Activated CD4-positive, alpha-beta T cell treated with anti-CD3 and anti-CD28 coated beads, Interleukin-2, amount 10 ng/mL, durations not matched to agents 24 days and 14 days (primary cell): Measurements from ENCODE around the gene CYP11A1. TPM values are rescaled to one million over a fixed set of nuclear protein-coding genes. Genes with fewer than 3 reads are reported as not detected.

Experiments
- DNase-seq: peaks from one replicate; pipeline ENCODE4 v3.0.0; 2022
- H3K27ac Mint-ChIP-seq: one replicate; pipeline ENCODE4 v1.8.0; 2022; ENCODE audit warnings: mild to moderate bottlenecking, mixed read lengths
- H3K27me3 Mint-ChIP-seq: one replicate; pipeline ENCODE4 v1.8.0; 2022; ENCODE audit warnings: mixed read lengths
- H3K36me3 Mint-ChIP-seq: one replicate; pipeline ENCODE4 v1.8.0; 2022; ENCODE audit warnings: low read depth, mild to moderate bottlenecking, mixed read lengths
- H3K4me1 Mint-ChIP-seq: one replicate; pipeline ENCODE4 v1.8.0; 2021; ENCODE audit warnings: mixed read lengths
- H3K4me3 Mint-ChIP-seq: one replicate; pipeline ENCODE4 v1.8.0; 2022; ENCODE audit warnings: mild to moderate bottlenecking, moderate library complexity, mixed read lengths
- H3K9me3 Mint-ChIP-seq: one replicate; pipeline ENCODE4 v1.8.0; 2021; ENCODE audit warnings: mixed read lengths
- intact Hi-C: fragments of 100-400 bp; cut with micrococcal nuclease; formaldehyde crosslinking; loops from one replicate; pipeline ENCODE4 v1.15.1; 2023
- total RNA-seq: library from RNA; stranded (reverse); gene quantifications from 2 replicates; pipeline ENCODE4 v1.2.3, GENCODE V29; 2022

The CYP11A1 gene
- not detected in 2 replicates for total RNA-seq

DNA sequence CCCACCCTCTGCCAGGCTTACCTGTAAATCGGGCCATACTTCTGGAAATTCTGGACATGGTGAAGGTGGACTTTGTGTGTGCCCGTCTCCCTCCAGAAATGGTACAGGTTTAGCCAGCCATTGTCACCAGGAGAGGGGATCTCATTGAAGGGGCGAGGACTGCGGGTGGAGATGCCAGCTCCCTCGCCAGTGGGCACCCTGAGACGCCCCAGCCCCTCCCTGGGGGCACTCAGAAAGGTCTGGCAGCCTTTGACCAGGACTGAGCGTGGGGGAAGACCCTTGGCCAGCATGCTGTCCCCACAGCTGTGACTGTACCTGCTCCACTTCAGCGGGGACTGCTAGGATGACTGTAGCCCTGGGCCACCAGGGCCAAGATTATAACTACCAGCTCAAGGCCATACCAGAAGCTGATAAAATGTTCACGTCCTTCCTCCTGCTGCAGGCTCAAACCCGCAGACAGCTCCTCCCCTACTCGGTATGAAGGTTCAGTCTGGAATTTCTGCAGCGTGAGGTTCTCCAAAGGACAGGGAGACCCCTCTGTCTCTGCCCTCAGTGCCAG is at the start of gene CYP11A1:
TSS of gene CYP11A1 (minus strand) at position 351 of the 559 bp plus-strand sequence. CDS start at position 290, 61 bp downstream.
- H3K27me3 Mint-ChIP-seq = peaks cover 73% of the 10 kb centered on the region
- H3K36me3 Mint-ChIP-seq = no peaks in the 10 kb centered on the region
- no peaks in the 10 kb centered on the region for H3K9me3 Mint-ChIP-seq
- no peak for DNase-seq
- no peak within 1 kb of the TSS for H3K27ac Mint-ChIP-seq
- H3K4me1 Mint-ChIP-seq = peaks cover 3% of the 10 kb centered on the region
- intact Hi-C loops = no loop called here
- H3K4me3 Mint-ChIP-seq = peak within 1 kb of the TSS; percentile 34

DNA sequence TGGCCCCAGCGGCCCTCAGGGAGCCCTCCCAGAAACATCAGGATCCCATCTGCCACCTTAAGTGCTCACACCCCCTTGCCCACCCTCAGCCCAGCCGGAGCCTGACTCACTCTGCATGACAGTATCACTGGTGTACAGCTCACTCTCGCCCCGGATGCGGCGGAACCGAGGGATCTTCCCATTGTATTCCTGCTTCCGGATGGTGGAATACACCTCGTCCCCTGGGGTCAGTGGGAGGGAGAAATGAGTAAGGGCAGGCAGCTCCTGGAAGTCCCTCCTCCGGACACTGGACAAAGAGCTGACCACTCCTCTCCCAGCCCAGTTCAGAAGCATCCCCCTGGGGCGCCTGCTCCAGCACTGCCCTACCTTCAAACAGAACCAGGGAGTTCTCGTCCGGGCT is 49.8 kb upstream of the CYP11A1 start:
- no peak for DNase-seq
- Mint-ChIP-seq H3K27me3 (no peaks in the 10 kb centered on the region), H3K4me1 (peaks cover 36% of the 10 kb centered on the region), H3K9me3 (no peaks in the 10 kb centered on the region), H3K36me3 (peaks cover 60% of the 10 kb centered on the region), H3K27ac (no peak overlapping the region), H3K4me3 (no peak overlapping the region)
- intact Hi-C loops = no loop called here

DNA sequence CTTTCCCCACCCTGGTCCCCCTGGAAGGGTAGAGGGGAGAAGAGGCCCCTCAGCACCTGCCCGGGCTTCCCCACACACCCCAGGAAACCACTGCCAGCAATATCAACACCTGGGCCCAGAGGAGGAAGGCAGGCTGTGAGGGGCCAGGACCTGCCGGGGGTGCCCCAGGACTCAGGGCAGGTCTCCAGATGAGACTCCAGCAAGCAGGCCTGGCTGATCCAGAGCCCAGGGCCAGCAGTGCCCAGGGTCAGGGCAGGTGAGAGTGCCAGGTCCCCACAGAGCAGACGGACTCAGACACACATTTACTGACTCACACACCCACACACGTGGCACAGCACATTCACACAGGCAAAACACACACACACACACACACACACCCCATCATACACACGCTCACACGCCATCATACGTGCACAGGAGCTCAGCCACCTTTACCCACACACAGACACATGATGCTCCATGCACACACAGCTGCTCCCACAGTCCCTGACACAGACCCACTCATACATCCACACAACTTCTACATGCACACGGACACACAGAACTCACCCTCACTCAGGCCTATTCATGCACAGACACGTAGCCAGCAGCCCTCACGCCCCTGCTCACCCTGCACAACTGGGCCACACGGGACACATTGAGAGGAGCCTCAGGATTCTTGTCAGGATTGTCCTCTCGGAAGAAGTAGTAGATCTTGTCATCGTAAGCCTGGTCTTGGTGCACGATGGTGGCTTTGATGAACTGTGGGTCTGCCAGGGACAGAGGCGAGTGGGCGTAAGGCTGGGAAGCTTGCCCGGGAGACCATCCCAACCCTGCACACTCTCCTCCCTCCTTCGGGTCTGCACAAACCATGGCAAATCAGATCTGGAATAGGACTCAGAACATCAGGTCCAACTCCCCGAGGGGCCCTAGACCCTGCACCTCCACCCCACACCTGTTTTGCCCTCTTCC is 48.8 kb upstream of the CYP11A1 start:
- Mint-ChIP-seq H3K27me3 (no peaks in the 10 kb centered on the region), H3K27ac (peak overlapping the region; percentile 21), H3K36me3 (peaks cover 63% of the 10 kb centered on the region), H3K4me3 (peak overlapping the region; percentile 2), H3K4me1 (peaks cover 36% of the 10 kb centered on the region), H3K9me3 (no peaks in the 10 kb centered on the region)
- intact Hi-C loops = no loop called here
- no peak for DNase-seq

DNA sequence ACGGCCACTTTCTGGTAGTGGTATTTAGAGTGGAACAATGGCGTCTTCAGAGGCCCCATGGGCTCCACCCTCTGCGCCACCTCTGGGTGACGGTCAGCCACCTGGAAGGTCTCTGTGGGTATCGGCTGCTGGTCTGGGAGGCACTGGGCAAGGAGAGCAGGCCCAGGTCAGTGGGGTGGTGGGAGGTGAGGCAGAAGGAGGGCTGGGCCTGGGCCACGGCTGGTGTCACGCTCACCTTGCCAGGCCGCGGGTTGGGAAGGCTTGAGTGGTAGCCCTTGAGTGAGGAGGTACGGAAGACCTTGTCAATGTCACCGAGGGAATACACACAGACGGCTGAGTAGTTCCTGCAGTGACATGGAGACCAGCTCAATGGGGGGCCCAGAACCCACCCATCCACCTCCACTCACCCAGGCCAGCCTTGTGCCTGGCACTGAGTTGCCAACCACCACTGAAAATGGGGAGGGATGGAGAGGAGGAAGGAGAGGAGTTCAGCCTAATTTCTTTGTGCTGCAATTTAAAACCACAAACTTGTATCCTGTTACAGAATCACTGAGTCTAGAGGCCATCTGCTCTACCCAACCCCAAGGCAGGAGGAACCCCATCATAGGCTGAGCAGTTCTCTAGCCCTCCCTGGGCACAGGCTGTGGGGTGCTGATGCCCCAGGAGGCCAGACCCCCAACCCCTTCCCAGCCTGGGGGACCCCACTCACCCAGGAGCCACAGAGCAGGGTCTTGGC is 47.3 kb upstream of the CYP11A1 start:
- Mint-ChIP-seq H3K27ac (no peak overlapping the region), H3K9me3 (no peaks in the 10 kb centered on the region), H3K4me1 (peaks cover 25% of the 10 kb centered on the region), H3K36me3 (peaks cover 70% of the 10 kb centered on the region), H3K27me3 (no peaks in the 10 kb centered on the region), H3K4me3 (no peak overlapping the region)
- intact Hi-C loops = no loop called here
- DNase-seq = no peak

DNA sequence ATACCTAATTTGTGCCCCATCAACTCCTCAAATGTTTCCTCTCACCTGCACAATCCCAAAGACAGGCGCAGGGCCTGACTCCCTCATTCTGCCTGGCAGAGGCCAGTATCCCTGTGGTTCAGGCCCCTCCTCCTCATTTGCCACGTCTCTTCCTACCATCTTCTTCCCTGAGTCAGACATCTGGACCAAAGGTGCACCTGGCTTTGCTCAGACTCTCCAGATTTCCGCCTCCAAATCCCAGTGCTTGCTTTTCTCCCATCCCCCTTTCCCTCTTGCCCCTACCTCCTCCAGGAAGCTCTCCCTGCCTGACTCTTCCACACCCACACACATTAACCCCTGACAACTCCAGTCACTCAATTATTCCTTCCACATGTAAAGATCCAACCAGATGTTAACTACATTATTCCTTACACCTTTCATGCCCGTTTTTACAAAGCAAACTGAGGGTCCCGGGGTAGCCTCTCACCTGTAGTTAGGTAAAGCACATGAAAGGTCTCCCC is 46.7 kb upstream of the CYP11A1 start:
- intact Hi-C loops = no loop called here

DNA sequence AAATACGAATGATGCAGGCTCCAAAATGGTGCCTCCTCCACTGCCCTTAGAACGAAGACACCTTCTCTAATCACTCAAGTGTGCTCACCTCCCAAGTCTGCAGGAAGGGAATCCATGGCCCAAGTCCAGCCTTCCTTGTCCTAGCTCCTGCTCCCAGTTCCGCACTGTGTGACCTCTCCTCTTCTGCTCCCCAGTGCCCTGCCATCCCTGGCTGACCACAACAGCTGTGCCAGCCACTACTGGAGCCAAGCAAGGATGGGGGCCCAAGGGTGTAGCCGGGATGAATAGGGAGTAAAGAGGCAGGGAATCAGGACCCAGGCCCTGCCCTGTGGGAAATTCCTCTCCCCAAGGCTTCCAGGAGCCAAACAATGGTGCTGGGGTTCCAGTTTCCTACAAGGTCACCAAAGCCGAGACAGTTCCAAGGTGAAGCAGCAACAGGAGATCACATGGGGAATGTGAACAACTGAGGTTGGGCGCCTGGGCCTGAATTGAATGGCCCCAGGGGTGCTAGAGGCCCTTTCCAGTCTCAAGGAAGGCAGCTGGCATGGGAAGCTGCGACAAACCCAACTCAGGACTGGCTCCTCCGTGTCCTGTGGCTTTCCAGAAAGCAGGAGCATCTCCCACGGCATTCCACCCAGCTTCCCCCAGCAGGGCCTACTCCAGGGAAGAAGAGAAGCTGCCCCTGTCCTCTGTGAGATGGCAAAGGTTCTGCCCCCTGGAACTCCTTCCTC is 46.1 kb upstream of the CYP11A1 start:
- peaks cover 72% of the 10 kb centered on the region for H3K36me3 Mint-ChIP-seq
- DNase-seq = no peak
- peak overlapping the region; percentile 45 for H3K27ac Mint-ChIP-seq
- H3K27me3 Mint-ChIP-seq = no peaks in the 10 kb centered on the region
- H3K9me3 Mint-ChIP-seq = no peaks in the 10 kb centered on the region
- no peak overlapping the region for H3K4me3 Mint-ChIP-seq
- H3K4me1 Mint-ChIP-seq = peaks cover 26% of the 10 kb centered on the region
- intact Hi-C loops = no loop called here

More for the DNA sequence above, 46.7 kb upstream of the CYP11A1 start:
- Mint-ChIP-seq H3K4me1 (peaks cover 23% of the 10 kb centered on the region), H3K27me3 (no peaks in the 10 kb centered on the region), H3K4me3 (no peak overlapping the region), H3K9me3 (no peaks in the 10 kb centered on the region), H3K27ac (peak overlapping the region; percentile 38), H3K36me3 (peaks cover 70% of the 10 kb centered on the region)
- DNase-seq = no peak

DNA sequence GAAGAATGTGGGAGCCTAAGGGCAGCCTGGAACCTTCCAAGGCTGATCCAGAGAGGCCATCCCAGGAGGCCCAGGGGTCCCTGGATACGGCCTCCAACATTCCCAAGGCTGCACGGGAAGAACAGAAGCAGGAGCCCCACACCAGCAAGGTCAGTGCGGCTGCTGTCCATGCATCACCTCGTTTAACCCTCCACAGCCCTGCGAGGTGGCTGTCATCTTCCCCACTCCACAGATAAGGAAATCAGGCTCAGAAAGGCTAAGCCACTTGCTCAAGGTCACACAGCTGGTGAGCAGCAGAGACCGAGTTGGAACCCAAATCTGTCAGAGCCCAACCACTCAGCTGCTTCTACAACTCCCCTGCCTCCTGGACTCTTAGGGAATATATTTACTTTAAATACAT is 44.7 kb upstream of the CYP11A1 start:
- Mint-ChIP-seq H3K9me3 (no peaks in the 10 kb centered on the region), H3K27me3 (no peaks in the 10 kb centered on the region), H3K4me1 (peaks cover 28% of the 10 kb centered on the region), H3K36me3 (peaks cover 69% of the 10 kb centered on the region), H3K27ac (no peak overlapping the region), H3K4me3 (no peak overlapping the region)
- intact Hi-C loops = no loop called here
- no peak for DNase-seq

DNA sequence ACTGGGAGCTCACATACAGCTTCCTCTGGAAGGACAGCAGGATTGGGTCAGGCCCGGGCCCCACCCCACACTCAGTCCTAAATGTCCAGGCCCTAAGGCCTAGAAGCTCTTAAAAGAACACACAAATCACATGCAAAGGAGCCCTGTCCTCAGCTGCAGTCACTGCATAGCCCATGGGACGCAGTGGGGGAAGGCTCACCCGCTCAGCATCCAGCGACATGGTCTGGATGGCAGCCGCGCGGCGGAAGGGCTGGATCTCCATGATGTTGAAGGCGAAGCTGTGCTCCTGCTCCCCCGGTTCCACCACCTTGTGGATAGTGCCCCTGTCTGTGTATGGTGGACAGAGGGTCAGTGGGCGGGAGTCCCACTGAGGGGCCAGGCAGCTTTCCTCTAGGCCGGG is 44.2 kb upstream of the CYP11A1 start:
- Mint-ChIP-seq H3K27ac (peak overlapping the region; percentile 20), H3K27me3 (no peaks in the 10 kb centered on the region), H3K4me1 (peaks cover 29% of the 10 kb centered on the region), H3K36me3 (peaks cover 64% of the 10 kb centered on the region), H3K9me3 (no peaks in the 10 kb centered on the region), H3K4me3 (no peak overlapping the region)
- intact Hi-C loops = no loop called here
- DNase-seq = no peak

DNA sequence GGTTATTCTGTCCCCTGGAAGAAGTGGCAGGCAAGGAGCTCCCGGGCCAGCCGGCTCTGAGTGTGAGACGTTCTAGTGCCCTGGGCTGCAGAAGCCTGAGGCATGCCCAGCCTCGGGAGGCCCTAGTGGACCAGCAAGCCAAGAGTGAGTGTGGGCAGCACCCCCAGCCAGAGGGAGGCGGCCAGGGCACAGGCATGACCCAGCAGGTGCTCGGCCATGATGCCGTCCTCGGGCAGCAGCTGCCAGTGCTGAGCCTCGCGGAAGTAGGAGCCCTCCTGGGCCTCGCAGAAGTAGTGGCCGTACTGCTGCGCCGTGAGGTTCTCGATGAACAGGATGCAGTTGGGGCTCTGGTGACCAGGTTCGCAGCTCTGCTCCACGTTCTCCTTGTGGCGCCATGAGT is 43.1 kb upstream of the CYP11A1 start:
- H3K27ac Mint-ChIP-seq = no peak overlapping the region
- H3K9me3 Mint-ChIP-seq = no peaks in the 10 kb centered on the region
- H3K4me1 Mint-ChIP-seq = peaks cover 18% of the 10 kb centered on the region
- H3K4me3 Mint-ChIP-seq = no peak overlapping the region
- intact Hi-C loops = no loop called here
- peaks cover 59% of the 10 kb centered on the region for H3K36me3 Mint-ChIP-seq
- H3K27me3 Mint-ChIP-seq = no peaks in the 10 kb centered on the region
- no peak for DNase-seq

DNA sequence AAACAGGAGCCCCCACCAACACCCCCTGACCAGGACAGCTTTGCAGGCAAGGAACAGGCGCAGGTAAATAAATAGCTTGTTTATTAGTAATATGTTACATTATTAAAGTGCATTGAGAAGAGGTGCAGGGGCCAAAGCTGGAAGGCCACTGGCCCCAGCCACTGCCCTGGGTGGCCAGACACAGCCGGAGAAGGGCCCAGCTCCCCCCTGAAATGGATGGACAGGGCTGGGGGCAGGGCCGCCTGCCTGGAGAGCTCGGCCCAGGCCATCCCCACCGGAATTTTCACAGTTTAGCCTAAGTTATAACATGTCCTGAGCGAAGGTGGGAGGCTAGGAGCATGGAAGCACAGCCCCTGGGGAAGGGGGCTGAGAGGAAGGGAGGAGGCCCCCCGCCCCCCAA is 41.8 kb upstream of the CYP11A1 start:
- Mint-ChIP-seq H3K9me3 (no peaks in the 10 kb centered on the region), H3K36me3 (peaks cover 54% of the 10 kb centered on the region), H3K27ac (no peak overlapping the region), H3K27me3 (no peaks in the 10 kb centered on the region), H3K4me3 (no peak overlapping the region), H3K4me1 (peaks cover 19% of the 10 kb centered on the region)
- intact Hi-C loops = no loop called here
- no peak for DNase-seq

DNA sequence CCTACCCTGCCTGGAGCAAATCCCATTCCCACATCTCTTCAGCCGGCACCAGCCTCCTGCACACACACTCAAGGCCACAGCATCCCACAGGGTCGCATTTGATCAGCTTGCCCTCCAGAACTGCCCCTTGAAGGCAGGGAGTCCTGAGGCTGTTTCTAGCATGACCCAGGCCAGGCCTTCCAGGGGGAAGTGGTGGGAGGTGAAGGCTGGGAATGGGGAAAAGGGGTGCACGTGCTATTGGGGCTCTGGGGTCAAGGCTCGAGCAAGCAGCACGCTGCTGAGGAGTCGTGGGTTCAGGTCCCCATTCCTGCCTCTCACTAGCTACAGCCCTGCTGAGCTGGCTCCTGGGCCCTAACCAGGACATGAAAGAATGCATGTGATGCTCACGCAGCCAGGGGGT is 41.4 kb upstream of the CYP11A1 start:
- H3K36me3 Mint-ChIP-seq = peaks cover 52% of the 10 kb centered on the region
- no peaks in the 10 kb centered on the region for H3K9me3 Mint-ChIP-seq
- intact Hi-C loops = no loop called here
- no peak for DNase-seq
- H3K27ac Mint-ChIP-seq = peak overlapping the region; percentile 61
- no peak overlapping the region for H3K4me3 Mint-ChIP-seq
- no peaks in the 10 kb centered on the region for H3K27me3 Mint-ChIP-seq
- H3K4me1 Mint-ChIP-seq = peaks cover 20% of the 10 kb centered on the region

DNA sequence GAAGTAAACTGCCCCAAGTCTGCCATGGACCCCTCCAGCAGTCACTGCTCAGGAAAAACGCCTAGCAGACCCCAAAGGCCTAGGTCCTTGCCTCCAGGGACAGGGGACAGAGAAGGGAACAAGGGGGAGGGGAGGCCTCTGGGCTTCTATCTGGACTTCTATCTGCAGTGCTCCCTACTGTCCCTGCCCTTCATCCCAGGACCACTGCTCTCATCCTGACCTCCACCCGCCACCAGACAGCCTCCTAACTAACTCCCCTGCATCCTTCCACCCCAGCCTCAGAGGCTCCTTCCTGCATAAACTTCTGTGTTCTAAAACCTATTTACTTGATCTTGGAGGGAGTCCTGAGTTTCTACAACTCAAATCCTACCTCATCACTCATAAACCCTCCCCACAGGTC is 40.9 kb upstream of the CYP11A1 start:
- peak overlapping the region; percentile 61 for H3K27ac Mint-ChIP-seq
- H3K27me3 Mint-ChIP-seq = no peaks in the 10 kb centered on the region
- peaks cover 52% of the 10 kb centered on the region for H3K36me3 Mint-ChIP-seq
- H3K4me3 Mint-ChIP-seq = no peak overlapping the region
- no peaks in the 10 kb centered on the region for H3K9me3 Mint-ChIP-seq
- no peak for DNase-seq
- H3K4me1 Mint-ChIP-seq = peaks cover 24% of the 10 kb centered on the region
- intact Hi-C loops = no loop called here

DNA sequence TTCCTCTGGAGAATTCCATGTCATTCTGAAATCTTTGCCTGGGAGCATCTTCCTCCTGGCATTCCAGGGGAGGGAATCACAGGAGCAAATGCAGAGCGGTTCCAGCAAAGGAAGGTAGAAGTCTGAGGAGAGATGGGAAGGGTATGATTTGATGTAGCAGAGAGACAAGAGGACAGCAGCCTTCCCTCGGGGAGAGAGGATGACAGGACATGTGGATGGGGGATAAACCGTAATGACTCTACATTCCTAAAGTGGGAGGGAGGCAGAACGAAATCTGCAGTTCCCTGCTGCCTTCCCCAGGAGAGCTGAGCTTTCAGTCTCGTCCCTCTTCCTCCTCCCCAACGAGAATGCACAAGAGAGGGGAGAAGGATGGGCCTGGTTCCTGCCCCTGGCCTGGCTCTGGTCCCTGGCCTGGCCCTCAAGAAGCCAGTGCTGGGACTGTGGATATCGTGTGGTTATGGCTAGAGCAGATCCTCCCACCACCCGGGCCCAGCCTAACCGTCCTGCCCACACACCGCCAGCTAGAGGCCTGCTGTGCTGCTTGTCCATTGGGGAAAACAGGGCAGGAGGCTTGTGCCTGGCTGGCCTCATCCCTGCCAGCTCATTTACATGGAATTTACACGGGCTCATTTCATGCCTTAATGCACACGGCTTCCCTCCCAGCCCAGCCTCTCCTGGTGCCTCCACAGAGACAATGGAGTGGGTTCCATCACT is 39.7 kb upstream of the CYP11A1 start:
- intact Hi-C loops = no loop called here
- Mint-ChIP-seq H3K27me3 (no peaks in the 10 kb centered on the region), H3K4me3 (no peak overlapping the region), H3K36me3 (peaks cover 41% of the 10 kb centered on the region), H3K4me1 (peaks cover 36% of the 10 kb centered on the region), H3K27ac (peak overlapping the region; percentile 43), H3K9me3 (no peaks in the 10 kb centered on the region)
- no peak for DNase-seq
